ENCODE data around the gene SEMA4B. TPM values are rescaled to one million over a fixed set of nuclear protein-coding genes. Genes with fewer than 3 reads are reported as not detected.

The SEMA4B gene
- total RNA-seq, 1 experiment from 2014 or later = 32.5 TPM

- no peak overlapping the region for H3T11ph ChIP-seq (ENCODE audit: low read length)
- H3K27me3 ChIP-seq (ENCODE audit: insufficient read depth, low read length) = no peaks in the 10 kb centered on the region
- no peak overlapping the region for H4K8ac ChIP-seq (replicated peaks; ENCODE audit: insufficient read length, low read depth, low read length)
- no peak overlapping the region for H3K4me3 Mint-ChIP-seq
- no peak overlapping the region for H3K4me2 ChIP-seq (ENCODE audit: insufficient read depth, insufficient read length, low read length)
- H3K9ac ChIP-seq (ENCODE audit: extremely low read depth, insufficient read length, low read length) = no peak overlapping the region
- H2AK5ac ChIP-seq (ENCODE audit: insufficient read length, low read length) = no peak overlapping the region
- H3K36me3 Mint-ChIP-seq (ENCODE audit: insufficient read depth in 1 of 3, low read depth in 3 of 3) = peaks cover 3 to 12% (median 8%) of the 10 kb centered on the region in 3 experiments; a peak in 6 of 7 replicates
- H3K9me3 Mint-ChIP-seq = no peaks in the 10 kb centered on the region
- H3K14ac ChIP-seq (ENCODE audit: insufficient read depth, low read length) = no peak overlapping the region
- H3K9me3 ChIP-seq (ENCODE audit: control insufficient read depth, low read depth, low read length) = no peaks in the 10 kb centered on the region
- H4K91ac ChIP-seq (ENCODE audit: insufficient read length, low read depth, low read length) = no peak overlapping the region
- no peak overlapping the region for H3K27ac ChIP-seq (ENCODE audit: insufficient read length, low read depth, low read length)
- DNase-seq = no peak
- no peaks in the 10 kb centered on the region for H3K23me2 ChIP-seq (ENCODE audit: insufficient read length, low read depth, low read length, poor library complexity, severe bottlenecking)
- WGBS (ENCODE audit: extremely low coverage, insufficient read length, low lambda C conversion rate) = no CpG with 5 or more reads among the region's 22 CpGs
- no peaks in the 10 kb centered on the region for H3K4me1 Mint-ChIP-seq
- H2BK15ac ChIP-seq (ENCODE audit: low read depth, low read length) = no peak overlapping the region
- no peak overlapping the region for H3K18ac ChIP-seq (ENCODE audit: insufficient read length, low read depth, low read length)
- H3K4me1 ChIP-seq (ENCODE audit: insufficient read depth, low read length) = no peaks in the 10 kb centered on the region
- no peak overlapping the region for H3K27ac Mint-ChIP-seq
- no peaks in the 10 kb centered on the region for H3K27me3 Mint-ChIP-seq (ENCODE audit: low read depth)
- H2BK20ac ChIP-seq (ENCODE audit: low read depth, low read length, poor library complexity, severe bottlenecking) = no peak overlapping the region
- H3K79me1 ChIP-seq (ENCODE audit: insufficient read depth, low read depth, low read length, poor library complexity, severe bottlenecking) = no peaks in the 10 kb centered on the region
- H2BK12ac ChIP-seq (ENCODE audit: insufficient read length, low read depth, low read length) = no peak overlapping the region
- no peak overlapping the region for H2BK5ac ChIP-seq (ENCODE audit: insufficient read length, low read length)
- no peak overlapping the region for H2BK120ac ChIP-seq (ENCODE audit: low read depth, low read length, poor library complexity, severe bottlenecking)
- no peak overlapping the region for H3K56ac ChIP-seq (ENCODE audit: insufficient read length, low read depth, low read length)
- H4K5ac ChIP-seq (ENCODE audit: insufficient read length, low read depth, low read length) = no peak overlapping the region
- H4K20me1 ChIP-seq (ENCODE audit: control insufficient read depth, insufficient read depth, insufficient read length) = no peaks in the 10 kb centered on the region
- no peak overlapping the region for H3K23ac ChIP-seq (ENCODE audit: insufficient read length, low read depth, low read length)
- no peak overlapping the region for H2AFZ ChIP-seq (ENCODE audit: low read length)
- H3K4ac ChIP-seq (ENCODE audit: low read depth, low read length) = no peak overlapping the region
- TF ChIP-seq, protein P1, sequence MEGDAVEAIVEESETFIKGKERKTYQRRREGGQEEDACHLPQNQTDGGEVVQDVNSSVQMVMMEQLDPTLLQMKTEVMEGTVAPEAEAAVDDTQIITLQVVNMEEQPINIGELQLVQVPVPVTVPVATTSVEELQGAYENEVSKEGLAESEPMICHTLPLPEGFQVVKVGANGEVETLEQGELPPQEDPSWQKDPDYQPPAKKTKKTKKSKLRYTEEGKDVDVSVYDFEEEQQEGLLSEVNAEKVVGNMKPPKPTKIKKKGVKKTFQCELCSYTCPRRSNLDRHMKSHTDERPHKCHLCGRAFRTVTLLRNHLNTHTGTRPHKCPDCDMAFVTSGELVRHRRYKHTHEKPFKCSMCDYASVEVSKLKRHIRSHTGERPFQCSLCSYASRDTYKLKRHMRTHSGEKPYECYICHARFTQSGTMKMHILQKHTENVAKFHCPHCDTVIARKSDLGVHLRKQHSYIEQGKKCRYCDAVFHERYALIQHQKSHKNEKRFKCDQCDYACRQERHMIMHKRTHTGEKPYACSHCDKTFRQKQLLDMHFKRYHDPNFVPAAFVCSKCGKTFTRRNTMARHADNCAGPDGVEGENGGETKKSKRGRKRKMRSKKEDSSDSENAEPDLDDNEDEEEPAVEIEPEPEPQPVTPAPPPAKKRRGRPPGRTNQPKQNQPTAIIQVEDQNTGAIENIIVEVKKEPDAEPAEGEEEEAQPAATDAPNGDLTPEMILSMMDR (conservative IDR thresholded peaks at IDR 0.05) = no peak
- H3K79me2 ChIP-seq (ENCODE audit: insufficient read depth, low read length) = no peaks in the 10 kb centered on the region
These were observed 40.4 kb downstream of the SEMA4B start for GRCh38 chr15:90241343-90242192.

All from H9 (cell line).